GM21825 (cell line): ENCODE measurements around the gene RHOBTB3.
A peak's percentile ranks its signal among the peaks of the same experiment; 100 is the strongest.

ENCODE experiments used
- ATAC-seq: cut with Tn5 transposase; IDR thresholded peaks from one replicate; pipeline ENCODE4 v1.9.1; 2021; ENCODE audit warnings: mild to moderate bottlenecking, moderate library complexity; ENCODE audit not compliant: unreplicated experiment

RHOBTB3 gene

GRCh38 chr5:95731571-95732554 is 727 bp downstream of the RHOBTB3 start:
- peak; percentile 32 for ATAC-seq

GRCh38 chr5:95733107-95733665 is 2.0 kb downstream of the RHOBTB3 start:
- no peak for ATAC-seq

GRCh38 chr5:95734187-95734586 is 3.1 kb downstream of the RHOBTB3 start:
- ATAC-seq: no peak

- no peak for ATAC-seq
Measured at GRCh38 chr5:95734906-95735305, 3.8 kb downstream of the RHOBTB3 start.

- no peak for ATAC-seq
Measured at GRCh38 chr5:95735406-95735805, 4.3 kb downstream of the RHOBTB3 start.

- no peak for ATAC-seq
Measured at GRCh38 chr5:95738072-95738471, 6.9 kb downstream of the RHOBTB3 start.

GRCh38 chr5:95738834-95739233 is 7.7 kb downstream of the RHOBTB3 start:
- no peak for ATAC-seq

- no peak for ATAC-seq
Measured at GRCh38 chr5:95739857-95740256, 8.7 kb downstream of the RHOBTB3 start.

GRCh38 chr5:95741458-95741857 is 10.3 kb downstream of the RHOBTB3 start:
- no peak for ATAC-seq

- no peak for ATAC-seq
Measured at GRCh38 chr5:95743232-95743631, 12.1 kb downstream of the RHOBTB3 start.

GRCh38 chr5:95743877-95744276 is 12.7 kb downstream of the RHOBTB3 start:
- no peak for ATAC-seq

GRCh38 chr5:95746194-95746593 is 15.1 kb downstream of the RHOBTB3 start:
- no peak for ATAC-seq

GRCh38 chr5:95746722-95747679 is 15.9 kb downstream of the RHOBTB3 start:
- ATAC-seq: no peak

- ATAC-seq: no peak
Measured at GRCh38 chr5:95748133-95748532, 17.0 kb downstream of the RHOBTB3 start.

GRCh38 chr5:95754545-95754944 is 23.4 kb downstream of the RHOBTB3 start:
- no peak for ATAC-seq

GRCh38 chr5:95759005-95759404 is 27.9 kb downstream of the RHOBTB3 start:
- ATAC-seq: no peak

- ATAC-seq: no peak
Measured at GRCh38 chr5:95759634-95760033, 28.5 kb downstream of the RHOBTB3 start.

GRCh38 chr5:95760273-95761191 is 29.4 kb downstream of the RHOBTB3 start:
- peak; percentile 91 for ATAC-seq

GRCh38 chr5:95761771-95762651 is 30.9 kb downstream of the RHOBTB3 start:
- no peak for ATAC-seq
